MCF 10A (cell line): ENCODE data around the gene CLDN7. TPM values are rescaled to one million over a fixed set of nuclear protein-coding genes. Genes with fewer than 3 reads are reported as not detected.

ENCODE experiments used
- BruUV-seq: library from RNA; stranded (reverse); fragments of 400-500 nt; replicated peaks from 2 replicates; lab custom pipeline; 2021; lab: Mats Ljungman, UMichigan
- CTCF ChIA-PET: fragments of 300-600 bp; sonication (Branson Sonifier 250); formaldehyde crosslinking; extraction: SDS; loops from one replicate; lab custom pipeline; 2021; ENCODE audit warnings: antibody characterized with exemption, inconsistent platforms; lab: Yijun Ruan, JAX
- POLR2A ChIA-PET: fragments of 300-600, 350-650 bp; sonication (Branson Sonifier 250); formaldehyde crosslinking; extraction: SDS; loops from one replicate; lab custom pipeline; 2020; ENCODE audit warnings: antibody characterized with exemption, inconsistent platforms; lab: Yijun Ruan, JAX
- DNase-seq: peaks from one replicate; pipeline ENCODE4 v3.0.0-alpha.2; 2018; ENCODE audit not compliant: unreplicated experiment
- H3K27ac Mint-ChIP-seq: one replicate; pipeline ENCODE4 v1.8.0; 2022; ENCODE audit warnings: mild to moderate bottlenecking, low read depth, mixed read lengths; ENCODE audit not compliant: unreplicated experiment
- H3K27me3 Mint-ChIP-seq: one replicate; pipeline ENCODE4 v1.8.0; 2022; ENCODE audit warnings: mixed read lengths; ENCODE audit not compliant: insufficient read depth, unreplicated experiment
- H3K36me3 Mint-ChIP-seq: one replicate; pipeline ENCODE4 v1.8.0; 2022; ENCODE audit warnings: mild to moderate bottlenecking, moderate library complexity, mixed read lengths; ENCODE audit not compliant: insufficient read depth, unreplicated experiment
- H3K4me1 Mint-ChIP-seq: one replicate; pipeline ENCODE4 v1.8.0; 2022; ENCODE audit warnings: mixed read lengths; ENCODE audit not compliant: insufficient read depth, unreplicated experiment
- H3K4me3 Mint-ChIP-seq: one replicate; pipeline ENCODE4 v1.8.0; 2022; ENCODE audit warnings: mild to moderate bottlenecking, moderate library complexity, mixed read lengths; ENCODE audit not compliant: unreplicated experiment
- H3K9me3 Mint-ChIP-seq: one replicate; pipeline ENCODE4 v1.8.0; 2022; ENCODE audit warnings: mixed read lengths; ENCODE audit not compliant: unreplicated experiment
- intact Hi-C: fragments of 100-400 bp; cut with micrococcal nuclease; formaldehyde crosslinking; loops from 2 replicates; pipeline ENCODE4 v1.14.1; 2022
- total RNA-seq: library from RNA; stranded (reverse); gene quantifications from 2 replicates; pipeline ENCODE4 v1.2.3, GENCODE V29; 2022
- TF ChIP-seq, protein P1 (sequence below): fragments of 200-600 bp; IDR thresholded peaks from one replicate; pipeline ENCODE4 v1.8.0; 2022; ENCODE audit warnings: antibody characterized with exemption, mild to moderate bottlenecking; ENCODE audit not compliant: unreplicated experiment

Gene CLDN7
- total RNA-seq, 1 experiment from 2014 or later, result 23.9 TPM

DNA sequence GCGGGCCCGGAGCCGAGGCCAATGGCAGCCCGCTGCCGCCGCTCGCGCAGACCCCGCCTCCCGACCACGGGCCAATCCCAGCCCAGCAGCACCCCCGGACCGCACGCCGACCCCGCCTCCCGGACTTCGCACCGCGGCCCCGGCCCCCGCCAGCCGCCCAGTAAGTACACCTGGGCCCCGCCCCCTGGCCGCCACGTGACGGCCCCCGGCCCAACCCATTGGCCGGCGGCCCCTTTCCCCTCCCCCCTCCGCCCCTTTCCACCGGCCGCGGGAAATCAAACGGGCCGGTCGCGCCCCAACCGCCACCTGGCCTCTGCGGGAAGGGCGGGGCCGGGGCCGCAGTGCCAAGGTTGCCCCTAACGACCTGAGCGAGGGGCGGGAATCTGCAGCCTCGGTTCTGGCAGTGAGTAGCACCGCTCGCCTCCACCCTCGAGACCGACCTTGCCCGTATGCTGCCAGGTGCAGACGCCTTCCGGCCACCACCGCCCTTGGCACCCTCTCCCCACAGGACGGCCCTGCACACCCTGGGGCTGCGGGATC, 32.4 kb upstream of the CLDN7 start, which contains the start of gene YBX2:
Gene YBX2 (minus strand): TSS at position 26 of the 540 bp plus-strand sequence. CDS start 139 bp downstream, outside the sequence.
- peaks cover 17% of the 10 kb centered on the region for H3K4me1 Mint-ChIP-seq
- H3K36me3 Mint-ChIP-seq, result peaks cover 10% of the 10 kb centered on the region
- H3K27me3 Mint-ChIP-seq, result no peaks in the 10 kb centered on the region
- ChIA-PET CTCF (no interaction called here), POLR2A (no interaction called here)
- no peak within 1 kb of the TSS for H3K27ac Mint-ChIP-seq
- H3K4me3 Mint-ChIP-seq, result peak within 1 kb of the TSS; percentile 63
- DNase-seq, result peak; percentile 74
- no peaks in the 10 kb centered on the region for H3K9me3 Mint-ChIP-seq
- no TSS peak for BruUV-seq
- intact Hi-C loops, result loop anchor here (5.0 kb wide), 1 partner anchor 247 kb away; no protein-coding TSS in a partner anchor
- TF ChIP-seq, protein P1, sequence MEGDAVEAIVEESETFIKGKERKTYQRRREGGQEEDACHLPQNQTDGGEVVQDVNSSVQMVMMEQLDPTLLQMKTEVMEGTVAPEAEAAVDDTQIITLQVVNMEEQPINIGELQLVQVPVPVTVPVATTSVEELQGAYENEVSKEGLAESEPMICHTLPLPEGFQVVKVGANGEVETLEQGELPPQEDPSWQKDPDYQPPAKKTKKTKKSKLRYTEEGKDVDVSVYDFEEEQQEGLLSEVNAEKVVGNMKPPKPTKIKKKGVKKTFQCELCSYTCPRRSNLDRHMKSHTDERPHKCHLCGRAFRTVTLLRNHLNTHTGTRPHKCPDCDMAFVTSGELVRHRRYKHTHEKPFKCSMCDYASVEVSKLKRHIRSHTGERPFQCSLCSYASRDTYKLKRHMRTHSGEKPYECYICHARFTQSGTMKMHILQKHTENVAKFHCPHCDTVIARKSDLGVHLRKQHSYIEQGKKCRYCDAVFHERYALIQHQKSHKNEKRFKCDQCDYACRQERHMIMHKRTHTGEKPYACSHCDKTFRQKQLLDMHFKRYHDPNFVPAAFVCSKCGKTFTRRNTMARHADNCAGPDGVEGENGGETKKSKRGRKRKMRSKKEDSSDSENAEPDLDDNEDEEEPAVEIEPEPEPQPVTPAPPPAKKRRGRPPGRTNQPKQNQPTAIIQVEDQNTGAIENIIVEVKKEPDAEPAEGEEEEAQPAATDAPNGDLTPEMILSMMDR, result no peak

DNA sequence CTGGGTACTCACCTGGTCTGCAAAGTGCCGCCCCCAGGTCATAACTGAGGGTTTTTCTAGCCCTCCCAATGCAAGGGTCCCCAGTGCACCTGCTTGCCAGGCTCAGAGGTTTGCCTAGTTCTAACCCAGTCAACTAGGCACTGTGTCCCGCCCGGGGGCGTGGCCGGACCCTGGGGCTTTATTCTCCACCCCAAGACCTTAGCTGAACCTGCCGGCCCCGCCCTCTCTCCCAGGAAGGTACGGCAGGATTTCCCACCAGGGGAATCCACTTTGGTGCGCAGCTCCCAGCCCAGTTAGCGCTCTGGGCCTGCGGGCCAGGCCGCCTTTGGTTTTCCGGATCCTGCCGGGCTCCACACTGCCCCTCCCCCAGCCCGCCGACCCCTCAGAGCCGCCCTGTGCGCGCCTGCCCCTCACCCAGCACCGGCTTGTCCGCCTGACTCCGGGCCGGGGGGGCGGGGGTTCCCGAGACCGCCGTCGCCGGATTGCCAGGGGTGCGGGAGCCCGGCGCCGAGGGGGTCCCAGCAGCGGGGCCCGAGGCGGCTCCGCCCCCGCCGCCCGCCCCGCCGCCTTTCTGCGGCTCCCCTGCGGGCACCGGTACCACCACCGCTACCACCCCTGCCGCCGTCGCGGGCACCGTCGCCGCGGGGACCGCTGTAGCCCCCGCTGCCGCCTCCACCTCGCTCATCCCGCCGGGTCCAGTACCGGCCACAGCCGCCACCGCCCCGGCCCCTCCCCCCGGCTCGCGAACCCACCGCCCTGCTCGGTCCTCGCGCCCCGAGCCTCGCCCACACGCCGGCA, 31.7 kb upstream of the CLDN7 start:
- TF ChIP-seq, protein P1, result no peak
- DNase-seq, result peak; percentile 46
- no peaks in the 10 kb centered on the region for H3K9me3 Mint-ChIP-seq
- intact Hi-C loops, result no loop called here
- peaks cover 10% of the 10 kb centered on the region for H3K36me3 Mint-ChIP-seq
- ChIA-PET POLR2A (interaction anchor here (0.9 to 3.1 kb wide), 9 partner anchors 11 to 393 kb away, joined by 3 to 30 read pairs (median 4); partner anchors contain the start of genes GABARAP, NEURL4, SLC2A4 and TP53), CTCF (interaction anchor here (1.2 to 3.6 kb wide), 3 partner anchors 14 to 273 kb away, joined by 3 to 23 read pairs (median 5); partner anchors contain the start of gene SLC2A4)
- peak overlapping the region; percentile 43 for H3K4me3 Mint-ChIP-seq
- no peaks in the 10 kb centered on the region for H3K27me3 Mint-ChIP-seq
- peaks cover 17% of the 10 kb centered on the region for H3K4me1 Mint-ChIP-seq
- no peak overlapping the region for H3K27ac Mint-ChIP-seq
- BruUV-seq, result no TSS peak

DNA sequence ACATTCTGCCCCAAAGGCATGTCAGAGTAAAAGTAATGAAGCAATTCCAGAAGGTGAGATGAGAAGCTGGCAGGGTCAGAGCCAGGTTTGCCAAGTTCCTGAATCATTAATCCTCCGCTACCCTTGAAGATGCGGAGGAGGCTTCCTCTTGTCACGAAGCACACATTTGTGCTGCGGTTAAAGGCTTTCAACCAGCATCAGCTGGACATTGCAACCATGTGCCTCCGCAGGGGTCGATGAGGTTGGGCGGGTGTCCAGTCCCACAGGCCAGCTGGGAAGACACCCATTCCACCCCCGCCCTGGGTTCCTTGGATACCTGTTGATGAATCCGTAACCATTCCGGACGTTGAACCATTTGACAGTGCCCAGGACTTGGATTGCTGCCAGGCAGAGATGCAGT, 30.9 kb upstream of the CLDN7 start:
- Mint-ChIP-seq H3K27me3 (peaks cover 7% of the 10 kb centered on the region), H3K9me3 (no peaks in the 10 kb centered on the region), H3K36me3 (peaks cover 10% of the 10 kb centered on the region), H3K27ac (no peak overlapping the region), H3K4me3 (peak overlapping the region; percentile 43), H3K4me1 (peaks cover 17% of the 10 kb centered on the region)
- TF ChIP-seq, protein P1, result no peak
- DNase-seq, result peak; percentile 94
- POLR2A ChIA-PET, result interaction anchor here (0.9 to 3.1 kb wide), 10 partner anchors 10 to 394 kb away, joined by 3 to 30 read pairs (median 4); partner anchors contain the start of genes GABARAP, NEURL4, SLC2A4 and TP53
- intact Hi-C loops, result no loop called here
- CTCF ChIA-PET, result interaction anchor here (1.2 to 3.6 kb wide), 4 partner anchors 10 to 272 kb away, joined by 3 to 23 read pairs (median 4); partner anchors contain the start of gene SLC2A4
- no TSS peak for BruUV-seq

DNA sequence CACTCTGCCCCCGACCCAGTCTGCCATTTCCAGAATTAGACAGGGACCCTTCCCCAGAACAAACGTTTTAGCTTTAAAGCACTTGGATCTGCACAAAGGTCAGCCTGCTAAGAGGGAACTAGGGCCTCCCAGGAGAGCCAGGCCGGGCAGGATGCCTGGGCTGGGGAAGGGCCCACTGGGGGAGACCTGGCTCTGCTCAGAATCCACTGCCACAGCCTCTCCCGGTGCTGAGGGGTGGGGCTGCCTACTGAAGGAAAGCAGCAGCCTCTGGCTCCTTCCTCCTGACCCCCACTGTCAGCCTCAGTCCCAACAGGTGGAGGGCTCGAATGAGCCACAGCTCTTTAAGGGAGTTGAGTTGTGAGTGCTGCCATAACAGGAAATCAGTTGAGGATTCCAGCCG, 30.5 kb upstream of the CLDN7 start:
- BruUV-seq, result no TSS peak
- DNase-seq, result no peak
- H3K27ac Mint-ChIP-seq, result no peak overlapping the region
- no peaks in the 10 kb centered on the region for H3K9me3 Mint-ChIP-seq
- H3K36me3 Mint-ChIP-seq, result peaks cover 10% of the 10 kb centered on the region
- TF ChIP-seq, protein P1, result no peak
- intact Hi-C loops, result no loop called here
- H3K4me3 Mint-ChIP-seq, result peak overlapping the region; percentile 38
- H3K27me3 Mint-ChIP-seq, result peaks cover 12% of the 10 kb centered on the region
- peaks cover 17% of the 10 kb centered on the region for H3K4me1 Mint-ChIP-seq
- CTCF ChIA-PET, result interaction anchor here (0.6 to 3.6 kb wide), 6 partner anchors 10 to 296 kb away, joined by 3 to 23 read pairs (median 4); partner anchors contain the start of gene SLC2A4
- POLR2A ChIA-PET, result interaction anchor here (0.6 to 3.1 kb wide), 9 partner anchors 10 to 126 kb away, joined by 3 to 30 read pairs (median 5); partner anchors contain the start of genes GABARAP, NEURL4 and SLC2A4
